GM23248 (cell line): ENCODE results near the gene WWC1.

Experiments
- EZH2 ChIP-seq: fragments of 200-600 bp; sonication (generic); IDR thresholded peaks from 2 replicates; pipeline ENCODE4 v1.6.1; 2018; ENCODE audit warnings: antibody characterized with exemption, mild to moderate bottlenecking; ENCODE audit not compliant: insufficient read depth, poor library complexity, severe bottlenecking
- EZH2phosphoT487 ChIP-seq: fragments of 200-600 bp; sonication (generic); IDR thresholded peaks from 2 replicates; pipeline ENCODE4 v1.6.1; 2018; ENCODE audit warnings: antibody characterized with exemption, moderate library complexity, mild to moderate bottlenecking, low read depth; ENCODE audit not compliant: insufficient read depth

DNA sequence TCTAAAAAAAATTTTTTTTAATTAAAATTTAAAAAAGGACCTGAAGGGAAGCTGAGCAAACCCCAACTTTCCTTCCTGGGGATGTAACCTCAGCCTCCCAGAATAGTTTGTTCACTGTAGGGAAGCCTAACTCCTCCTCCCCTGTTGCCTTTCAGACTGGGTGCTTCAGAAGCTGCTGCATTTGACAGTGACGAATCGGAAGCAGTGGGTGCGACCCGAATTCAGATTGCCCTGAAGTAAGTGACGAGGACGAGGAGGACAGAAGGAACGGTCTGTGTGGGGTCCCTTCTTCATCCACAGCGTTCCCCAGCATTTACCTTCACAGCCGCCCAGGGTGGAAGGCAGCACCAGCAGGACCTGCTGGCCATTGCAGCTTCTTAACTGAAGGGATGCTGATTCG is 137.1 kb downstream of the WWC1 start:
- TF ChIP-seq EZH2 (no peak), EZH2phosphoT487 (no peak)
